ENCODE data around the gene HSPB3.
"Not testable (repeated sequence)": the region's sequence is repeated elsewhere in the genome, so short reads cannot be mapped to it uniquely, and the experiment has no call there.

HSPB3 gene

DNA sequence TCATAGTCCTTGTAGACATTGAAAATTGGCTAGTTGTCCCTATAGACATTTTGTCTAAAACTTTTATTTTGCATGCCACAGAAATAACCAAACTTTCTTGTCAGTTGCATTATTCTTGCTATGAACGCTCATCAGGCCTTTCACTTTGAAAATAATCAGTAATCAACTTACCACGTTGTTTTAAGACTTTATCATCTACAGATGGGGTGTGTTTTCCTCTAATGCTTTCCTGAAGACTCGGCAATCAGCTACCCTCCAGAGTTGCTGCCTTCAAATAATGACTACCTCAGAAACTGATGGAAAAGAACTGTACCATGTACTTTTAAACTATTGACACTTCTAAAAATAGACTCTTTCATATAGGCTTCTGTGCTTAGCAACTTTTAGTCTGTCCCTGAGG lies 33.5 kb upstream of the HSPB3 start:
- TF ChIP-seq, protein P1, sequence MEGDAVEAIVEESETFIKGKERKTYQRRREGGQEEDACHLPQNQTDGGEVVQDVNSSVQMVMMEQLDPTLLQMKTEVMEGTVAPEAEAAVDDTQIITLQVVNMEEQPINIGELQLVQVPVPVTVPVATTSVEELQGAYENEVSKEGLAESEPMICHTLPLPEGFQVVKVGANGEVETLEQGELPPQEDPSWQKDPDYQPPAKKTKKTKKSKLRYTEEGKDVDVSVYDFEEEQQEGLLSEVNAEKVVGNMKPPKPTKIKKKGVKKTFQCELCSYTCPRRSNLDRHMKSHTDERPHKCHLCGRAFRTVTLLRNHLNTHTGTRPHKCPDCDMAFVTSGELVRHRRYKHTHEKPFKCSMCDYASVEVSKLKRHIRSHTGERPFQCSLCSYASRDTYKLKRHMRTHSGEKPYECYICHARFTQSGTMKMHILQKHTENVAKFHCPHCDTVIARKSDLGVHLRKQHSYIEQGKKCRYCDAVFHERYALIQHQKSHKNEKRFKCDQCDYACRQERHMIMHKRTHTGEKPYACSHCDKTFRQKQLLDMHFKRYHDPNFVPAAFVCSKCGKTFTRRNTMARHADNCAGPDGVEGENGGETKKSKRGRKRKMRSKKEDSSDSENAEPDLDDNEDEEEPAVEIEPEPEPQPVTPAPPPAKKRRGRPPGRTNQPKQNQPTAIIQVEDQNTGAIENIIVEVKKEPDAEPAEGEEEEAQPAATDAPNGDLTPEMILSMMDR (conservative IDR thresholded peaks at IDR 0.05; ENCODE audit: low read depth, low read length) = no peak
- H3K4me3 ChIP-seq (ENCODE audit: low read length) = no peak overlapping the region
- DNase-seq (ENCODE audit: low read depth) = no peak

DNA sequence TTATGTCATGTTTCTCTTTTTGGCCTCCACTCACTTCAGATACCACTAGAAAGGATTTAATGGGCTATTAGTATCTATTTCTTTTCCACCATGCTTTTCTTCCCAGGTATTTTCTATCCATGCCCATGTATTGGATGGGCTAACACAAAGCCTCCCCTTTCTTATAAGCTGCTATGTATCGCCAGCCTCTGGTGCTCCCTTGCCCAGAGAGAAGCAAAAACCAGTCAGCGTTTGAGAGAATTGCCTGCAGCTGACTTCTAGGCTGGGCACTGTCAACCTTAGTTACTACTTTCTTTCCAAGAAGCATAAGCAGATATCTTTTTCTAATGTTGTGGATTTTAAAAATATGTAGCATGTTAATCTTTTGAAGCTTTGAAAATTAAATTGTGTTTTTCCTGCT lies 30.2 kb upstream of the HSPB3 start:
- DNase-seq (ENCODE audit: low read depth) = no peak
- TF ChIP-seq, protein P1 (conservative IDR thresholded peaks at IDR 0.05; ENCODE audit: low read depth, low read length) = no peak

DNA sequence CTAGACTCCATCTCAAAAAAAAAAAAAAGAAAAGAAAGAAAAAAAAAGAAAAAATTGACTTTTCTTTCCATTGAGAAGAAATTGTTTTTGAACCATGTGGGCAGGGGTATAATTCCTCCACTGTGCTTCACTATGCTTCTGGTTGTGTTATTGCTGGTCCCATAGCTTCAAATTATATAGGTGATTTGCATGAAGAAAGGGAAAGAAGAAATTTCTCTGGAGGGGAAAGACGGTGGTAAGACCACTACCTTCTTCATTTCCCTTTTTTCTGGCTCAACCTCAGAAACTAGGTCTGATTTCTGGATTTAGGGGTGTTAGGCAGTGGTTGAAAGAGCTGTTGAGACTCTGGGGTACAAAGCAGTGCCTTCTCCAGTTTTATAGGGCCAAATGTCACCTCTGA lies 29.3 kb upstream of the HSPB3 start:
- DNase-seq (ENCODE audit: low read depth) = no peak
- no peak overlapping the region for H3K4me3 ChIP-seq (ENCODE audit: low read length)
- TF ChIP-seq, protein P1 (conservative IDR thresholded peaks at IDR 0.05; ENCODE audit: low read depth, low read length) = no peak

More for the DNA sequence above, 30.2 kb upstream of the HSPB3 start:
- no peak overlapping the region for H3K4me3 ChIP-seq (ENCODE audit: low read length)

DNA sequence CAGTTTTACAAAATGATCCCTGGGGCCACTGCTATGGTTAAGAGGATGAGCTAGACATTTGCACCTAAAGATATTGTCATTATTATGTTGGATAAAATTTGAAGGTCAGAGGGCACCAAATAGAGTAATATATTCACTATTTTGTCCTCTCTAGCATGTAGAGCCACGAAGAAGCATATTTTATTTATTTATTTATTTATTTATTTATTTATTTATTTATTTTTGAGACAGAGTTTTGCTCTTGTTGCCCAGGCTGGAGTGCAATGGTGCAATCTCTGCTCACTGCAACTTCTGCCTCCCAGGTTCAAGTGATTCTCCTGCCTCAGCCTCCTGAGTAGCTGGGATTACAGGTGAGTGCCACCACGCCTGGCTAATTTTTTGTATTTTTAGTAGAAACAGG lies 20.8 kb upstream of the HSPB3 start:
- DNase-seq (ENCODE audit: low read depth); H3K4me3 ChIP-seq (ENCODE audit: low read length): not testable (repeated sequence)

DNA sequence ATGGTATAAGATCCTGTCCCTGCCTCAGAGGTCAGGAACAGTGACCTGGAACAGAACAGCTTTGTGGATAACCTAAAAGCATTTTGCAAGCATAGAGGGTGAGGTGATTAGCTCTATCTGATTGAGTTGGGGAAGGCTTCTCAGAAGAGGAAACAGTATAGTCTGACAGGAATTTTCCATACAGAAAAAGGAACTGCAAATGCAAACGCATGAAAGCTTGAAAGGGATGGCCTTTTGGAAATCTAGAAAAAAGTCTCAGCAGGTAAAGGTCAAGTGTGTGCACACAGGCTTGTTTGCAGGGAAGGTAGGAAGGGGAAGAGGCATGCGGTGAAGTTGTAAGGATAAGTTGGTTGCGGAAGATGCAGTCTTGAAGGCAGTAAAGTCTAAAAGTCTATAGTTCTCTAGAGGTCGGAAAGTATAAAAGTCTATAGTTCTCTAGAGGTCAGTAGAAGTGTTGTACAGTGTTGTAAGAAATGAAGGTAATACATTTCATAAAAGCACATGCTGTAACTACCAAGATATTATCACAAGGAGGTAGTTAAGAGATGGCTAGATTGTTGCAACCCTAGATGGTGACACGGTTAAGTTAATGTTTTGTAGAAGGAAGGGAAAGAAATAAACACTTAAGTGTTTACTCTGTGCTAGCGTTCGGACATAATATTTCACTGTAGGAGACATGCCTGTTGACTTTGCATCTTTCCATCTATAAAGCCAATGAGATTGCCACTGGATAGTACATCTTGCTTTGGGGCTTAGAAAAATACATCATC lies 16.7 kb upstream of the HSPB3 start:
- no peak for DNase-seq (ENCODE audit: low read depth)
- H3K4me3 ChIP-seq (ENCODE audit: low read length) = no peak overlapping the region
- TF ChIP-seq, protein P1 (conservative IDR thresholded peaks at IDR 0.05; ENCODE audit: low read depth, low read length) = no peak

DNA sequence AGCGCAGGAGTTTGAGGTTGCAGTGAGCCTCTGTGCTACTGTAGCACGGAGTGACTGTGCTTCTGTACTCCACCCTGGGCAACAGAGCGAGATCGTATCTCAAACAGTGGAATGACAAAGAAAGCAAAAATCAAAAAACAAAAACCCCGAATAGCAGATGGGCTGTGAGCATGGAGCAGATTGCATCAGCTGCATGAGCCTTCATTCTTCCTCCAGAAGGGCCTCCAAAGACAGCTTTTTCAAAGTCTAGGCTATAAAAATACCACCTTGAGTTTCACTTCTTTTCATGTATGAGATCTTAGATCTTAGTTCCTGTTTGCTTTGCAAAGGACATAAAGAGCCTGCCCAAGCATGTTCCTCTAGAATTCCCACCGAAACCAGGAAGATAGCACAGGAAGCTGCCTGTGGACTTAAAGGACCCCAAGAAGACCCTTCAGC lies 15.0 kb upstream of the HSPB3 start:
- TF ChIP-seq, protein P1 (conservative IDR thresholded peaks at IDR 0.05; ENCODE audit: low read depth, low read length) = no peak
- no peak for DNase-seq (ENCODE audit: low read depth)
- no peak overlapping the region for H3K4me3 ChIP-seq (ENCODE audit: low read length)

DNA sequence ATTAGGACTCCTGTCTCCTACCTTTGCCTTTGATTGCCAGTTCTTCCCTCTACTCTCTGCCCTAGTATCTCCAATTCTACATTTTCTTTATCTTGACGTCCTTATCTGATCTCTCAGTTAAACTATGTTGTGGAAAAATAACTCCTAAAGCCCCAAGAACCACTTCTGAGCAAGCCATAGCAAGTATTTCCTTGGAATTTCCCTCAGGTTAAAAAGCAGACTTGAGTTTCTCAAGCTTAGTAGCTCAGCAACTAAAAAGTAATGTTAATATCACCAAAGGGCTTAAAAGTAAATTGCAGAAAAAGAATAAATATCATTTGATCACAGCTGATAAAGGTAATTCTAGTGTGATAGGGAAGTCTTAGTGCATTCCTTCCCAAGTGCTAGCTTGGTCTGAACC lies 13.2 kb upstream of the HSPB3 start:
- no peak overlapping the region for H3K4me3 ChIP-seq (ENCODE audit: low read length)
- TF ChIP-seq, protein P1 (conservative IDR thresholded peaks at IDR 0.05; ENCODE audit: low read depth, low read length) = no peak
- DNase-seq (ENCODE audit: low read depth) = no peak
